SKM-1 (cell line): Measurements from ENCODE around the gene ERC1.
"Not testable (repeated sequence)": the region's sequence is repeated elsewhere in the genome, so short reads cannot be mapped to it uniquely, and the experiment has no call there.

Source experiments
- DNase-seq: peaks from one replicate; lab custom pipeline; 2025; ENCODE audit not compliant: unreplicated experiment; lab: John Stamatoyannopoulos, UW

ERC1 gene

GRCh38 chr12:1069846-1070245, 78.8 kb downstream of the ERC1 start:
- no peak for DNase-seq

GRCh38 chr12:1071182-1071581, 80.2 kb downstream of the ERC1 start:
- no peak for DNase-seq

GRCh38 chr12:1073652-1074051, 82.6 kb downstream of the ERC1 start:
- no peak for DNase-seq

- no peak for DNase-seq
Measured at GRCh38 chr12:1077036-1077803, 86.2 kb downstream of the ERC1 start.

- no peak for DNase-seq
Measured at GRCh38 chr12:1078002-1078401, 87.0 kb downstream of the ERC1 start.

- DNase-seq, result no peak
Measured at GRCh38 chr12:1080520-1081223, 89.6 kb downstream of the ERC1 start.

- DNase-seq, result no peak
Measured at GRCh38 chr12:1083151-1083888, 92.3 kb downstream of the ERC1 start.

GRCh38 chr12:1083889-1084262, 92.9 kb downstream of the ERC1 start:
- DNase-seq, result no peak

- DNase-seq, result no peak
Measured at GRCh38 chr12:1091350-1091749, 100.3 kb downstream of the ERC1 start.

- no peak for DNase-seq
Measured at GRCh38 chr12:1093166-1093751, 102.2 kb downstream of the ERC1 start.

GRCh38 chr12:1094714-1095113, 103.7 kb downstream of the ERC1 start:
- no peak for DNase-seq

GRCh38 chr12:1099158-1099557, 108.1 kb downstream of the ERC1 start:
- DNase-seq, result no peak

- not testable (repeated sequence) for DNase-seq
Measured at GRCh38 chr12:1099618-1100017, 108.6 kb downstream of the ERC1 start.

GRCh38 chr12:1102115-1102514, 111.1 kb downstream of the ERC1 start:
- DNase-seq, result no peak

GRCh38 chr12:1102791-1103450, 111.9 kb downstream of the ERC1 start:
- no peak for DNase-seq

- no peak for DNase-seq
Measured at GRCh38 chr12:1103632-1104031, 112.6 kb downstream of the ERC1 start.

- no peak for DNase-seq
Measured at GRCh38 chr12:1104088-1104800, 113.2 kb downstream of the ERC1 start.

- DNase-seq, result no peak
Measured at GRCh38 chr12:1107669-1108068, 116.6 kb downstream of the ERC1 start.

- no peak for DNase-seq
Measured at GRCh38 chr12:1108276-1108675, 117.3 kb downstream of the ERC1 start.

- DNase-seq, result no peak
Measured at GRCh38 chr12:1115484-1116231, 124.6 kb downstream of the ERC1 start.
